ENCODE results near the gene NDUFS8.
A peak's percentile ranks its signal among the peaks of the same experiment; 100 is the strongest.

NDUFS8 gene

DNA sequence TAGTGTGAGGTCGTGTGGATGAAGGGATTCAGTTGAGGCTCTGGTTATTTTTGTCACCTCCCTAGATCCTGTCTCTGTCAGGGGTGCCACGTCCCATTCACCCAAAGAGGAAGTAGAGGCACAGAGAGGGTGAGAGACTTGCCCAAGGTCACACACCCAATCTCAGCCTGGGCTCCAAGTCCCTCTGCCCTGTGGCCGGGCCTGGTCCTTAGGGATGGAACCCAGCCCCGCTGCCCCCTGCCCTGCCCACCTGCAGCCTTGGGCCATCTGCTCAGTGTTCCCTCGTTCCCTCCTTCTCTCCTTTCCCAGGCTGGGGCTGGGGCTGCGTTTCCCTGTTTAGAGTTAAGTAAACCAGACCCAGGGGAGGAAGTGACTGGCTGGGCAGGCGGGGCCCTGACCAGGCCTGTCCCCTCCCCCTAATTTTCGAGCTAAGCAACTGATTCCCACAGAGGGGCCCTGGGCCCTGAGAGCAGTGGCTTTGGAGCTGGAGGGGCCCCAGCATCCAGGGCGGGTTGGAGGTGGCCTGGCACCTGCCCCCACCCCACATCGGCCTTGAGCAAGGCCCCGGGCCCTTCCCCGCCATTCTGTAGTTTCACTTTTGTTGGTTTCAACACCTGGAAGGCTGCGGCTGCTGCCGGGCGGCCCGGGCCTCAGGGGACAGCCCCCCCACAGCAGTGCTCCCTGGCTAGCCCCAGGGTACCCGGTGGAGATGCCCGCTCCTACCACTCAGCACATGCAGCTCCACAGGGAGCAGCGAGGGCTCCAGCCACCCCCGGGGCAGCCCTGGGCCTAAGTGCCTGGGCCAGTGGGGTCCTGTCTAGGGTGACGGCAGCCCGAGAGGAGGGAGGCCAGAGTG lies 9.8 kb downstream of the NDUFS8 start:
- WGBS (ENCODE audit: extremely low coverage, insufficient coverage, insufficient read length), result no CpG with 5 or more reads among the region's 22 CpGs
- Histone ChIP-seq H3K36me3 (ENCODE audit: control insufficient read depth in 1 of 2, insufficient read depth in 2 of 2, low read length in 2 of 2) (peaks cover 36 to 39% of the 10 kb centered on the region in 2 experiments), H2BK120ac (ENCODE audit: insufficient read depth, low read length, poor library complexity) (peak overlapping the region; percentile 57), H3K4me1 (ENCODE audit: control insufficient read depth in 1 of 2, insufficient read depth in 2 of 2, low read length in 2 of 2) (peaks cover 18 to 21% of the 10 kb centered on the region in 2 experiments), H3K23ac (ENCODE audit: low read length) (no peak overlapping the region), H2AK5ac (ENCODE audit: low read length) (peak overlapping the region; percentile 75), H2BK12ac (ENCODE audit: low read length) (peak overlapping the region; percentile 71), H3K79me2 (ENCODE audit: control insufficient read depth, insufficient read depth, low read length, poor library complexity) (peaks cover 4% of the 10 kb centered on the region), H3K4me2 (ENCODE audit: low read length) (peak overlapping the region; percentile 42), H3K4me3 (ENCODE audit: low read depth, low read length) (no peak overlapping the region), H3K18ac (ENCODE audit: low read length) (peak overlapping the region; percentile 62), H3K79me1 (ENCODE audit: low read length) (peaks cover 17% of the 10 kb centered on the region), H2BK5ac (ENCODE audit: low read depth, low read length, poor library complexity) (peak overlapping the region; percentile 15), H3K27ac (ENCODE audit: low read depth, low read length) (peak overlapping the region; percentile 65), H4K91ac (ENCODE audit: low read depth, low read length) (peak overlapping the region; percentile 91), H3K4ac (ENCODE audit: low read depth, low read length) (peak overlapping the region; percentile 35), H4K12ac (ENCODE audit: low read depth, low read length) (peak overlapping the region; percentile 70), H3K9ac (ENCODE audit: low read length) (no peak overlapping the region), H4K8ac (ENCODE audit: low read depth, low read length) (peak overlapping the region; percentile 68), H3K27me3 (ENCODE audit: insufficient read depth, low read length) (no peaks in the 10 kb centered on the region), H3K9me3 (ENCODE audit: insufficient read depth, low read depth, low read length) (peaks cover 3% of the 10 kb centered on the region), H3K14ac (ENCODE audit: low read length) (peak overlapping the region; percentile 43), H2AFZ (ENCODE audit: insufficient read depth, low read length, poor library complexity) (no peak overlapping the region)
- DNase-seq, result peak in 1 of 2 donors; percentile 43

DNA sequence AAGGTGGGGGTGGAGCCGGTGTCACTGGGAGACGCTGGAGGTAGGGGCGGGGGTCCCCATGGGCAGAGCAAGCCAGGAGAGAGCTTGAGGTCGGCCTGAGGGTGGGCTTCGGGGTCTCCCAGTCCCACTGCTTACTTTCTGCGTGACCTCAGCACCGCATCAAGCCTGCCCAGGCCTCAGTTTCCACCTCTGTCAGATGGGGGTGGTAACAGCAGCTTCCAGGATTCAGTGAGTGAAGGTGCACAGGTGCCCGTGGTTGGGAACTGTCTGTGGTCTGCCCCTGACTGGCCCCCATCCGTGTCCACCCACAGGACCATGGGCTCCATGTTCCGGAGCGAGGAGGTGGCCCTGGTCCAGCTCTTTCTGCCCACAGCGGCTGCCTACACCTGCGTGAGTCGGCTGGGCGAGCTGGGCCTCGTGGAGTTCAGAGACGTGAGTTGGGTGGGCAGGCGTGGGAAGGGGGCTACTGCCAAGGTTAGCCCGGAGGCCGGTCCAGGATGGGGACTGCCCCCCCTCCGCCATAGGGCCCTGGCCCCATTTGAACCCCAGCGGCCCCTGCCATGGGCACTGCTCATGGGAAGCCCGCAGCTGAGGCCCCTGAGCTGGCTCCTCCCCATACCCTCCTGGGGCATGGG lies 10.6 kb downstream of the NDUFS8 start:
- H2AFZ ChIP-seq (ENCODE audit: insufficient read depth, low read length, poor library complexity), result no peak overlapping the region
- DNase-seq, result no peak
- no peak overlapping the region for H3K4me2 ChIP-seq (ENCODE audit: low read length)
- no peak overlapping the region for H3K27ac ChIP-seq (ENCODE audit: low read depth, low read length)
- no CpG with 5 or more reads among the region's 23 CpGs for WGBS (ENCODE audit: extremely low coverage, insufficient coverage, insufficient read length)
- peaks cover 17% of the 10 kb centered on the region for H3K79me1 ChIP-seq (ENCODE audit: low read length)
- H3K27me3 ChIP-seq (ENCODE audit: insufficient read depth, low read length), result no peaks in the 10 kb centered on the region
- H3K23ac ChIP-seq (ENCODE audit: low read length), result no peak overlapping the region
- peak overlapping the region; percentile 35 for H3K4ac ChIP-seq (ENCODE audit: low read depth, low read length)
- H2BK12ac ChIP-seq (ENCODE audit: low read length), result peak overlapping the region; percentile 71
- peak overlapping the region; percentile 15 for H2BK5ac ChIP-seq (ENCODE audit: low read depth, low read length, poor library complexity)
- H3K9ac ChIP-seq (ENCODE audit: low read length), result no peak overlapping the region
- peak overlapping the region; percentile 57 for H2BK120ac ChIP-seq (ENCODE audit: insufficient read depth, low read length, poor library complexity)
- H4K12ac ChIP-seq (ENCODE audit: low read depth, low read length), result peak overlapping the region; percentile 70
- no peak overlapping the region for H3K4me3 ChIP-seq (ENCODE audit: low read depth, low read length)
- H3K4me1 ChIP-seq (ENCODE audit: control insufficient read depth in 1 of 2, insufficient read depth in 2 of 2, low read length in 2 of 2), result peaks cover 18 to 21% of the 10 kb centered on the region in 2 experiments
- peaks cover 4% of the 10 kb centered on the region for H3K79me2 ChIP-seq (ENCODE audit: control insufficient read depth, insufficient read depth, low read length, poor library complexity)
- peaks cover 38 to 43% of the 10 kb centered on the region in 2 experiments for H3K36me3 ChIP-seq (ENCODE audit: control insufficient read depth in 1 of 2, insufficient read depth in 2 of 2, low read length in 2 of 2)
- H2AK5ac ChIP-seq (ENCODE audit: low read length), result peak overlapping the region; percentile 75
- H3K18ac ChIP-seq (ENCODE audit: low read length), result peak overlapping the region; percentile 62
- H3K9me3 ChIP-seq (ENCODE audit: insufficient read depth, low read depth, low read length), result peaks cover 3% of the 10 kb centered on the region
- peak overlapping the region; percentile 43 for H3K14ac ChIP-seq (ENCODE audit: low read length)
- H4K8ac ChIP-seq (ENCODE audit: low read depth, low read length), result peak overlapping the region; percentile 68
- H4K91ac ChIP-seq (ENCODE audit: low read depth, low read length), result peak overlapping the region; percentile 91

DNA sequence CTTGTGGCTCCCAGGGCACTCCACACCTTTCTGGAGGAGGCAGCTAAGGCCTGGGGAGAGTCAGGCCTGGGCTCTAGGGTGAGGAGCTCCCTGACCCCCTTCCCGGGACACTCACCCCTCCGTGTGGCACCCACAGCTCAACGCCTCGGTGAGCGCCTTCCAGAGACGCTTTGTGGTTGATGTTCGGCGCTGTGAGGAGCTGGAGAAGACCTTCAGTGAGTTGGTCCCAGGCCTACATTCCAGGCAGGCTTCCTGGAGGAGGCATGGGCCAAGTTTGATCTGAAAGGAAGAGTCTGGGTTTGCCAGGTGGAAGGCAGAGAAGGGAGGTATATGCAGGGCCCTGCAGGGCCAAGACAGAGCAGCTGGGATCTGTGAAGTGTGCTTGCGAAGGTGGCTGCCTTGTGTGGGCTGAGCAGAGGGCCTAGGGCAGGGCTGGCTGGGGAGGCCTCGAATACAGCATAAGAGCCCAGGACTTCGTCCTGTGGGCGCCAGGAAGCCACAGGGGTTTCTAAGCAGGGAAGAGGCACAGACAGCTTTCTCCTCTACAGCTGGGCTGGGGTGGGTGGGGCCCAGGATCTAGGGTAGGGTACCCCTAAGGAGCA lies 11.2 kb downstream of the NDUFS8 start:
- peaks cover 18 to 21% of the 10 kb centered on the region in 2 experiments for H3K4me1 ChIP-seq (ENCODE audit: control insufficient read depth in 1 of 2, insufficient read depth in 2 of 2, low read length in 2 of 2)
- no peak overlapping the region for H2BK12ac ChIP-seq (ENCODE audit: low read length)
- peak overlapping the region; percentile 75 for H2AK5ac ChIP-seq (ENCODE audit: low read length)
- DNase-seq, result no peak
- H4K8ac ChIP-seq (ENCODE audit: low read depth, low read length), result no peak overlapping the region
- H3K18ac ChIP-seq (ENCODE audit: low read length), result no peak overlapping the region
- no peak overlapping the region for H4K91ac ChIP-seq (ENCODE audit: low read depth, low read length)
- no peak overlapping the region for H3K4ac ChIP-seq (ENCODE audit: low read depth, low read length)
- H3K4me3 ChIP-seq (ENCODE audit: low read depth, low read length), result no peak overlapping the region
- no peak overlapping the region for H3K23ac ChIP-seq (ENCODE audit: low read length)
- H4K12ac ChIP-seq (ENCODE audit: low read depth, low read length), result no peak overlapping the region
- peaks cover 4% of the 10 kb centered on the region for H3K79me2 ChIP-seq (ENCODE audit: control insufficient read depth, insufficient read depth, low read length, poor library complexity)
- no peak overlapping the region for H2BK120ac ChIP-seq (ENCODE audit: insufficient read depth, low read length, poor library complexity)
- peaks cover 17% of the 10 kb centered on the region for H3K79me1 ChIP-seq (ENCODE audit: low read length)
- no peak overlapping the region for H3K9ac ChIP-seq (ENCODE audit: low read length)
- H3K36me3 ChIP-seq (ENCODE audit: control insufficient read depth in 1 of 2, insufficient read depth in 2 of 2, low read length in 2 of 2), result peaks cover 35 to 37% of the 10 kb centered on the region in 2 experiments
- WGBS (ENCODE audit: extremely low coverage, insufficient coverage, insufficient read length), result no CpG with 5 or more reads among the region's 12 CpGs
- no peak overlapping the region for H3K14ac ChIP-seq (ENCODE audit: low read length)
- H3K4me2 ChIP-seq (ENCODE audit: low read length), result no peak overlapping the region
- no peaks in the 10 kb centered on the region for H3K27me3 ChIP-seq (ENCODE audit: insufficient read depth, low read length)
- no peak overlapping the region for H3K27ac ChIP-seq (ENCODE audit: low read depth, low read length)
- no peak overlapping the region for H2AFZ ChIP-seq (ENCODE audit: insufficient read depth, low read length, poor library complexity)
- peaks cover 3% of the 10 kb centered on the region for H3K9me3 ChIP-seq (ENCODE audit: insufficient read depth, low read depth, low read length)
- H2BK5ac ChIP-seq (ENCODE audit: low read depth, low read length, poor library complexity), result no peak overlapping the region

DNA sequence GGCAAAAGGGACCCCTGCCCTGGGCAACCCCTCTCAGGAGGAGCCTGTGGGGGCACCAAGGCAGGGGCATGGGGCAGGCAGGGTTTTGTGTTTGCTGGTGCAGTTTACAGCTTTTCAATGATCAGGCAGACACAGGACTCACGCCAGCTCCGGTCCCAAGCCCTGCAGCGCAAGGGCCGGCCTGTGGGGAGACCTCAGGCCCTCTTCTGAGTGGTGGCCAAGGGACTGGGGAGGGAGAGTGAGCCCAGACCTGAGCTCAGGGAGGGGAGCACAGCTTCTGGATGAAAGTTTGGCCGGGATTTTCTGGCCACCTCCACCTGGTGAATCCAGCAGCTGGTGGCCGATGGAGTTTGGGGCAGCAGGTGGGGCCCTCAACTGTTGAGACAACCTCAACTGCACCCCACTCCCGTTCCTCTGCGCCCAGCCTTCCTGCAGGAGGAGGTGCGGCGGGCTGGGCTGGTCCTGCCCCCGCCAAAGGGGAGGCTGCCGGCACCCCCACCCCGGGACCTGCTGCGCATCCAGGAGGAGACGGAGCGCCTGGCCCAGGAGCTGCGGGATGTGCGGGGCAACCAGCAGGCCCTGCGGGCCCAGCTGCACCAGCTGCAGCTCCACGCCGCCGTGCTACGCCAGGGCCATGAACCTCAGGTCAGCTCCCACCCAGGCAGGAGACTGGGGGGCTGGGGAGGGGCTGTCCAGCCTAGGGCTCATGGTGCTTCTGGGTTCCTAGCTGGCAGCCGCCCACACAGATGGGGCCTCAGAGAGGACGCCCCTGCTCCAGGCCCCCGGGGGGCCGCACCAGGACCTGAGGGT lies 11.9 kb downstream of the NDUFS8 start:
- H3K36me3 ChIP-seq (ENCODE audit: control insufficient read depth in 1 of 2, insufficient read depth in 2 of 2, low read length in 2 of 2), result peaks cover 36 to 38% of the 10 kb centered on the region in 2 experiments
- DNase-seq, result no peak
- no peak overlapping the region for H2AK5ac ChIP-seq (ENCODE audit: low read length)
- H3K79me1 ChIP-seq (ENCODE audit: low read length), result peaks cover 17% of the 10 kb centered on the region
- H4K8ac ChIP-seq (ENCODE audit: low read depth, low read length), result no peak overlapping the region
- H3K27ac ChIP-seq (ENCODE audit: low read depth, low read length), result no peak overlapping the region
- no peak overlapping the region for H2BK5ac ChIP-seq (ENCODE audit: low read depth, low read length, poor library complexity)
- no peak overlapping the region for H4K91ac ChIP-seq (ENCODE audit: low read depth, low read length)
- WGBS (ENCODE audit: extremely low coverage, insufficient coverage, insufficient read length), result no CpG with 5 or more reads among the region's 27 CpGs
- no peak overlapping the region for H3K14ac ChIP-seq (ENCODE audit: low read length)
- H3K4ac ChIP-seq (ENCODE audit: low read depth, low read length), result no peak overlapping the region
- no peak overlapping the region for H3K4me2 ChIP-seq (ENCODE audit: low read length)
- H3K79me2 ChIP-seq (ENCODE audit: control insufficient read depth, insufficient read depth, low read length, poor library complexity), result peaks cover 4% of the 10 kb centered on the region
- H2AFZ ChIP-seq (ENCODE audit: insufficient read depth, low read length, poor library complexity), result no peak overlapping the region
- peaks cover 18 to 21% of the 10 kb centered on the region in 2 experiments for H3K4me1 ChIP-seq (ENCODE audit: control insufficient read depth in 1 of 2, insufficient read depth in 2 of 2, low read length in 2 of 2)
- no peak overlapping the region for H3K18ac ChIP-seq (ENCODE audit: low read length)
- no peak overlapping the region for H2BK12ac ChIP-seq (ENCODE audit: low read length)
- H3K4me3 ChIP-seq (ENCODE audit: low read depth, low read length), result no peak overlapping the region
- H3K27me3 ChIP-seq (ENCODE audit: insufficient read depth, low read length), result no peaks in the 10 kb centered on the region
- H2BK120ac ChIP-seq (ENCODE audit: insufficient read depth, low read length, poor library complexity), result no peak overlapping the region
- H3K9me3 ChIP-seq (ENCODE audit: insufficient read depth, low read depth, low read length), result peaks cover 3% of the 10 kb centered on the region
- H4K12ac ChIP-seq (ENCODE audit: low read depth, low read length), result no peak overlapping the region
- H3K23ac ChIP-seq (ENCODE audit: low read length), result no peak overlapping the region
- H3K9ac ChIP-seq (ENCODE audit: low read length), result no peak overlapping the region

Measured in trophoblast cell (in vitro differentiated cells and primary cell).